Measurements from ENCODE around the gene XBP1. TPM values are rescaled to one million over a fixed set of nuclear protein-coding genes. Genes with fewer than 3 reads are reported as not detected.

Gene XBP1
- total and polyA plus RNA-seq, 2 of the 13 experiments (the other 11 are each of a cell fraction or from before 2014, with no cell fraction given) = 416 to 427 TPM

- TF ChIP-seq, protein P1, sequence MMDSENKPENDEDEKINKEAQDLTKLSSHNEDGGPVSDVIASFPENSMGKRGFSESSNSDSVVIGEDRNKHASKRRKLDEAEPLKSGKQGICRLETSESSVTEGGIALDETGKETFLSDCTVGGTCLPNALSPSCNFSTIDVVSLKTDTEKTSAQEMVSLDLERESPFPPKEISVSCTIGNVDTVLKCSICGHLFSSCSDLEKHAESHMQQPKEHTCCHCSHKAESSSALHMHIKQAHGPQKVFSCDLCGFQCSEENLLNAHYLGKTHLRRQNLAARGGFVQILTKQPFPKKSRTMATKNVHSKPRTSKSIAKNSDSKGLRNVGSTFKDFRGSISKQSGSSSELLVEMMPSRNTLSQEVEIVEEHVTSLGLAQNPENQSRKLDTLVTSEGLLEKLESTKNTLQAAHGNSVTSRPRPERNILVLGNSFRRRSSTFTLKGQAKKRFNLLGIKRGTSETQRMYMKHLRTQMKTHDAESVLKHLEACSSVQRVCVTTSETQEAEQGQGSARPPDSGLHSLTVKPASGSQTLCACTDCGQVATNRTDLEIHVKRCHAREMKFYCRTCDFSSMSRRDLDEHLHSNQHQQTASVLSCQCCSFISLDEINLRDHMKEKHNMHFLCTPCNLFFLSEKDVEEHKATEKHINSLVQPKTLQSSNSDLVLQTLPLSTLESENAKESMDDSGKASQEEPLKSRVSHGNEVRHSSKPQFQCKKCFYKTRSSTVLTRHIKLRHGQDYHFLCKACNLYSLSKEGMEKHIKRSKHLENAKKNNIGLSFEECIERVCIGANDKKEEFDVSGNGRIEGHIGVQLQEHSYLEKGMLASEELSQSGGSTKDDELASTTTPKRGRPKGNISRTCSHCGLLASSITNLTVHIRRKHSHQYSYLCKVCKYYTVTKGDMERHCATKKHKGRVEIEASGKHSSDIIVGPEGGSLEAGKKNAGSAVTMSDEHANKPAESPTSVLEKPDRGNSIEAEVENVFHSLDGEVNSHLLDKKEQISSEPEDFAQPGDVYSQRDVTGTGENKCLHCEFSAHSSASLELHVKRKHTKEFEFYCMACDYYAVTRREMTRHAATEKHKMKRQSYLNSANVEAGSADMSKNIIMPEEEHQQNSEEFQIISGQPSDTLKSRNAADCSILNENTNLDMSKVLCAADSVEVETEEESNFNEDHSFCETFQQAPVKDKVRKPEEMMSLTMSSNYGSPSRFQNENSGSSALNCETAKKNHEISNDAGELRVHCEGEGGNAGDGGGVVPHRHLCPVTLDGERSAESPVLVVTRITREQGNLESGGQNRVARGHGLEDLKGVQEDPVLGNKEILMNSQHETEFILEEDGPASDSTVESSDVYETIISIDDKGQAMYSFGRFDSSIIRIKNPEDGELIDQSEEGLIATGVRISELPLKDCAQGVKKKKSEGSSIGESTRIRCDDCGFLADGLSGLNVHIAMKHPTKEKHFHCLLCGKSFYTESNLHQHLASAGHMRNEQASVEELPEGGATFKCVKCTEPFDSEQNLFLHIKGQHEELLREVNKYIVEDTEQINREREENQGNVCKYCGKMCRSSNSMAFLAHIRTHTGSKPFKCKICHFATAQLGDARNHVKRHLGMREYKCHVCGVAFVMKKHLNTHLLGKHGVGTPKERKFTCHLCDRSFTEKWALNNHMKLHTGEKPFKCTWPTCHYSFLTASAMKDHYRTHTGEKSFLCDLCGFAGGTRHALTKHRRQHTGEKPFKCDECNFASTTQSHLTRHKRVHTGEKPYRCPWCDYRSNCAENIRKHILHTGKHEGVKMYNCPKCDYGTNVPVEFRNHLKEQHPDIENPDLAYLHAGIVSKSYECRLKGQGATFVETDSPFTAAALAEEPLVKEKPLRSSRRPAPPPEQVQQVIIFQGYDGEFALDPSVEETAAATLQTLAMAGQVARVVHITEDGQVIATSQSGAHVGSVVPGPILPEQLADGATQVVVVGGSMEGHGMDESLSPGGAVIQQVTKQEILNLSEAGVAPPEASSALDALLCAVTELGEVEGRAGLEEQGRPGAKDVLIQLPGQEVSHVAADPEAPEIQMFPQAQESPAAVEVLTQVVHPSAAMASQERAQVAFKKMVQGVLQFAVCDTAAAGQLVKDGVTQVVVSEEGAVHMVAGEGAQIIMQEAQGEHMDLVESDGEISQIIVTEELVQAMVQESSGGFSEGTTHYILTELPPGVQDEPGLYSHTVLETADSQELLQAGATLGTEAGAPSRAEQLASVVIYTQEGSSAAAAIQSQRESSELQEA (CRISPR knock-in tag; IDR thresholded peaks at IDR 0.05; ENCODE audit: not compliant biosample characterization) = peak; percentile 74
- TF ChIP-seq ZNF737 (CRISPR knock-in tag; IDR thresholded peaks at IDR 0.05; ENCODE audit: borderline replicate concordance) = no peak
- TF ChIP-seq SMC3 (IDR thresholded peaks at IDR 0.05; ENCODE audit: low read length) = no peak
- TF ChIP-seq HDAC1 (CRISPR knock-in tag; IDR thresholded peaks at IDR 0.05) = peak; percentile 78; the same call in 1 of the 2 replicates
- TF ChIP-seq TBL1XR1 (IDR thresholded peaks at IDR 0.05; ENCODE audit: borderline replicate concordance, low read length, partially characterized antibody) = no peak
- TF ChIP-seq POLR2AphosphoS5 (IDR thresholded peaks at IDR 0.05; ENCODE audit: low read depth, low read length) = peak; percentile 82
- TF ChIP-seq RFX3 (CRISPR knock-in tag; IDR thresholded peaks at IDR 0.05) = no peak
- TF ChIP-seq, protein P2, sequence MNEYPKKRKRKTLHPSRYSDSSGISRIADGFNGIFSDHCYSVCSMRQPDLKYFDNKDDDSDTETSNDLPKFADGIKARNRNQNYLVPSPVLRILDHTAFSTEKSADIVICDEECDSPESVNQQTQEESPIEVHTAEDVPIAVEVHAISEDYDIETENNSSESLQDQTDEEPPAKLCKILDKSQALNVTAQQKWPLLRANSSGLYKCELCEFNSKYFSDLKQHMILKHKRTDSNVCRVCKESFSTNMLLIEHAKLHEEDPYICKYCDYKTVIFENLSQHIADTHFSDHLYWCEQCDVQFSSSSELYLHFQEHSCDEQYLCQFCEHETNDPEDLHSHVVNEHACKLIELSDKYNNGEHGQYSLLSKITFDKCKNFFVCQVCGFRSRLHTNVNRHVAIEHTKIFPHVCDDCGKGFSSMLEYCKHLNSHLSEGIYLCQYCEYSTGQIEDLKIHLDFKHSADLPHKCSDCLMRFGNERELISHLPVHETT (CRISPR knock-in tag; conservative IDR thresholded peaks at IDR 0.05) = no peak; the same call in 1 of the 2 replicates
- TF ChIP-seq, protein P3, sequence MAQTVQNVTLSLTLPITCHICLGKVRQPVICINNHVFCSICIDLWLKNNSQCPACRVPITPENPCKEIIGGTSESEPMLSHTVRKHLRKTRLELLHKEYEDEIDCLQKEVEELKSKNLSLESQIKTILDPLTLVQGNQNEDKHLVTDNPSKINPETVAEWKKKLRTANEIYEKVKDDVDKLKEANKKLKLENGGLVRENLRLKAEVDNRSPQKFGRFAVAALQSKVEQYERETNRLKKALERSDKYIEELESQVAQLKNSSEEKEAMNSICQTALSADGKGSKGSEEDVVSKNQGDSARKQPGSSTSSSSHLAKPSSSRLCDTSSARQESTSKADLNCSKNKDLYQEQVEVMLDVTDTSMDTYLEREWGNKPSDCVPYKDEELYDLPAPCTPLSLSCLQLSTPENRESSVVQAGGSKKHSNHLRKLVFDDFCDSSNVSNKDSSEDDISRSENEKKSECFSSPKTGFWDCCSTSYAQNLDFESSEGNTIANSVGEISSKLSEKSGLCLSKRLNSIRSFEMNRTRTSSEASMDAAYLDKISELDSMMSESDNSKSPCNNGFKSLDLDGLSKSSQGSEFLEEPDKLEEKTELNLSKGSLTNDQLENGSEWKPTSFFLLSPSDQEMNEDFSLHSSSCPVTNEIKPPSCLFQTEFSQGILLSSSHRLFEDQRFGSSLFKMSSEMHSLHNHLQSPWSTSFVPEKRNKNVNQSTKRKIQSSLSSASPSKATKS (CRISPR knock-in tag; IDR thresholded peaks at IDR 0.05) = no peak
- TF ChIP-seq, protein P4, sequence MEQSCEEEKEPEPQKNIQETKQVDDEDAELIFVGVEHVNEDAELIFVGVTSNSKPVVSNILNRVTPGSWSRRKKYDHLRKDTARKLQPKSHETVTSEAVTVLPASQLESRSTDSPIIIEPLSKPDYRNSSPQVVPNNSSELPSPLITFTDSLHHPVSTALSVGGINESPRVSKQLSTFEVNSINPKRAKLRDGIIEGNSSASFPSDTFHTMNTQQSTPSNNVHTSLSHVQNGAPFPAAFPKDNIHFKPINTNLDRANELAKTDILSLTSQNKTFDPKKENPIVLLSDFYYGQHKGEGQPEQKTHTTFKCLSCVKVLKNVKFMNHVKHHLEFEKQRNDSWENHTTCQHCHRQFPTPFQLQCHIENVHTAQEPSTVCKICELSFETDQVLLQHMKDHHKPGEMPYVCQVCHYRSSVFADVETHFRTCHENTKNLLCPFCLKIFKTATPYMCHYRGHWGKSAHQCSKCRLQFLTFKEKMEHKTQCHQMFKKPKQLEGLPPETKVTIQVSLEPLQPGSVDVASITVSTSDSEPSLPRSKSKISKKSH (CRISPR knock-in tag; IDR thresholded peaks at IDR 0.05; ENCODE audit: borderline replicate concordance) = no peak
These were observed at the start of gene XBP1 (continued) for GRCh38 chr22:28800308-28801041.

Data from HepG2 (cell line).